HG03175 (cell line): ENCODE results near the gene NUDT1.
A peak's percentile ranks its signal among the peaks of the same experiment; 100 is the strongest.

Experiments used
- ATAC-seq: cut with Tn5 transposase; IDR thresholded peaks from one replicate; pipeline ENCODE4 v1.9.1; 2021; ENCODE audit warnings: mild to moderate bottlenecking, moderate library complexity; ENCODE audit not compliant: unreplicated experiment

NUDT1 gene

DNA sequence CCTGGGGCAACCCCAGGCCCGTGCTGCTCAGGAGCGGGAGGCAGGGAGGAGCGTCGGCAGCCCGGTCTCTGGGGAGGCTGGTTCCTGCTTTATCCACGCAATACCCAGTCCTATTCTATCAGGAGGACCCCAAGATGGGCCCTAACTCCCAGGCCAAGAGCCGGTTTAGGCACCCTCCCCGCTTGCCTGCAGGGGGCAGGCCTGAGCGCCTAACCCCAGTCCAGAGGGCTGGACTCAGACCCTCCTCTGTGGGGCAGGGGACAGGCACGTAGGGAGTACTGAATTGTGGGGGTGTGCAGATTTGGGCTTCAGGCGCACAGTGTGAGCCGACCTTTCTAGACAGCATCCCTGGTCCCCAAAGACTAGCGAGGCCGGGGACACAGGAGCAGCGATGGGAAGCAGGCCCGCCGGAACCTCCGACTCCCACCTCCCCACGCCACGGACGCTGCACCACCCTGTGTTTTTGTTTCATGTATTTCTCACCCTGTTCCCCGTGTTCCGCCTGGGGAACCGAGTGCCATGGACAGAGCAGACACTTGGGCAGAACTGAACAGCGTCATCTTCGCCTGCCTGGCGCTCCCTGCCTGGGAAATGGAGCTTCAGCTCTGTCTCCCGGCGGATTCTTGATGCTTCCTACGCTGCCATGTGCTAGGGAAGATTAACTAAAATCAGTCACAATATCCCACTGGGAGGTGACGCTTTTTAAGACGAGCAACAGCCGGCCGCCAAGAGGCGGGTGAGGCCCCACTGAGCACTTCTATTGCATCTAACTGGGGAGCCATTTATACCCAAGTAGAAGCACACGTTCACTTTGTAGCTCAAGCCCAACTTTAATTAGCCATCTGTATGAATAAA, 5.3 kb downstream of the NUDT1 start:
- ATAC-seq = no peak

DNA sequence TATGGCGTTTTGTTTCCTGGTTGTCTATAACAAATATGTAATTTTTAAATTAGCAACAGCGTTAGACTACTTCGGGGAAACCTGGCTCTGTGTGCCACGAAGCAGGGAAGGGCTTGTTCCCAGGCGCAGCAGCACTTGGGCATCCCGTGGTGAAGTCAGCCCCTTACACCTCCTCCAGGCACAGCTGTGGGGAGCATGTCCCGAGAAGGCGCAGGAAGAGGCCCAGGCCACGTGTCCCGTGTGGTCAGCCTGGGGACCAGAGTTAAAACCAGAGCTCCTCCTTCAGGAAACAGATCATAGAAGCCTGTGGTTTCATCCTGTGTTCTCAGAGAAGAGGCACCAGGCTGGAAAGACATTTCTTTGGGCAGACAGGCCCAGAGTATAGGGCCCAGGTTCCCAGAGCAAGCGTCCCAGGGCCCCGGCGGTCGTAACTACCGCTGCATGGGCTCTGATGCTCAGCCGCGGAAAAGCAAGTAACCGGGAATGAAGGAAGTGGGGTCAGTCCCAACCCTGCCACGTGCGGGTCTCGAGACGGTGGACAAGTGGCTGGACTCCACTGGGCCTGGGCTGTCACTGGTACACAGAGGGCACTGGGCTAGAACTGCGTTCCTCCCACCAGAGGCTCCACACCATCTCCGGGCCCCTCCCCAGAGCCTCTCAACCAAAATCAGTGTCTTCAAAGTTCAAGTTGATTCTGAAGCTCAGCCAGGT, 7.1 kb downstream of the NUDT1 start:
- ATAC-seq = no peak

DNA sequence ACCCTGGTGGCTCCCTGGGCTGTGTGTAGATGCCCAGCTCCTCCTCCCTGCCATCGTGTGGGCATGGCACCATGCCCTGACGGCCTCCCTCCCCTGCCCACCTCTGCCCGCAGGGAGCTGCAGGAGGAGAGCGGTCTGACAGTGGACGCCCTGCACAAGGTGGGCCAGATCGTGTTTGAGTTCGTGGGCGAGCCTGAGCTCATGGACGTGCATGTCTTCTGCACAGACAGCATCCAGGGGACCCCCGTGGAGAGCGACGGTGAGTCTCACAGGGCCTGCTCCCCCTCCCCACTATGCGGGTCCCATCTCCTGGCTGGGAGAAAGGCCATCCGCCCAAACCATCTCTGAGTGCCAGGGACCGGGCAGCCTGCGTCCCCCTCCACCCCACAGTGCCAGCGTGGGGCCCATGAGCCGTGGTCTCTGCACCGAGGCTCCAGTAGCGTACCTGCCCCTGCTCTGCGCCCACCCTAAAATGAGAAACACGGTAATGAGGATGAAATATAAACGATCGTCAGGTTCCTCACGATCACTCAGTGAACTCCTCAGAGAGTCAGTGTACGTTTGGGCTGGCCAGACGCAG, 7.8 kb downstream of the NUDT1 start:
- no peak for ATAC-seq

DNA sequence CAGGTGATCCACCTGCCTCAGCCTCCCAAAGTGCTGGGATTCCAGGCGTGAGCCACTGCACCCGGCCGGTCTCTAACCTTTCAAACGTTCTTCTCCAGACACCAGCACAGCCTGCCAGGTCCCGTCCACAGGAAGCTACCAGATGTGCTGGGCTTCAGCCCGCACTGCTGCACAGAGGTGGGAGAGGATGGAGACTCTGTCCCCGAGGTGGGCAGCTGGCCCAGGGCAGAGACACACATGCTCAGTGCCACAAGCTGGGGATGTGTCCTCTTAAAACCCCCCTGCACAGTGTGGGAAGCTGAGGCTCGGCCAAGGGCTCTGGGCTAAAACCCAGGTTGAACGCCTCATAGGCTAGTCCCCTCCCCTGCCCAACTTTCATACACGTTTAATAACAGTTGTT, 9.4 kb downstream of the NUDT1 start:
- no peak for ATAC-seq

DNA sequence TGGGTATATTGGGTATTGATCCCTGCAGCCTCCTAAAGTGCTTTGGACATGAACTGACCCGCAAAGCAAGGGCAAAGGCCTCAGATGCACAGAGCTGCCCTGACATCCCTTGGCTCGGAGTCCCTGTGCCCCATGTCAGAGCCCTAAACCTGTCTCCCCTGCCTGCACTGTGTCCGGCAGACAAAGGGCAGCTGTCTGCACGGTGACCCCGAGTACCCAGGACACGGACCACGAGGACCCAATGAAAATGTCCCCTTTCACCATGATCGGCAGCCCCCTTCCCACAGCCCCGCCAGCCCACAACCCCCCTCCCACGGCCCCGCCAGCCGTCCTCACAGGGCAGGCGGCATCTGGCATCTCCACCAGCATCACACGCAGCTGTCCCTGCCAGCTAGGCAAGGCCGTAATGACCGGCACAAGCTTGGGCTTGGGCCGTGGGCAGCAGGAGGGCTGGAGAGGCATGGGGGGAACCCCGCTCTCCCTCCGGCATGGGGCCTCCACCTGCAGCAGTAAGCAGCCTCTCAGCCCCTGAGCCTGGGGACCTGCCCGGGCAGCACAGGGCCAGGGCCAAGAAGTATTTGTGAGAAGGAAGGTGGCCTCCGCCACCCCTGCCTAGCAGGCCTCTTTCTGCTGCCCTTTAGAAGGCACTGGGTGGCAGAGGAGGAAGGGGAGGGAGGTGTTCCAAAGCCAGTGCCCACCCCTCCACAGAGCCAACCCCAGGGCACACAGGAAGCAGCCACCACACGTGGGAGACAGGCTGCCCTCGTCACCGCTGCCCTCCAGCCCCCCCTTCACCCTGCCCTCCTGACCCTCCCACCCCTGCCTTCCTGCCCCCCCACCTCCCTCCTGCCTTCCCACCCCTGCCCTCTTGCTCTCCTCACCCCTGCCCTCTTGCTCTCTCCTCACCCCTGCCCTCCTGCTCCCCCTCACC, 10.1 kb downstream of the NUDT1 start:
- no peak for ATAC-seq

DNA sequence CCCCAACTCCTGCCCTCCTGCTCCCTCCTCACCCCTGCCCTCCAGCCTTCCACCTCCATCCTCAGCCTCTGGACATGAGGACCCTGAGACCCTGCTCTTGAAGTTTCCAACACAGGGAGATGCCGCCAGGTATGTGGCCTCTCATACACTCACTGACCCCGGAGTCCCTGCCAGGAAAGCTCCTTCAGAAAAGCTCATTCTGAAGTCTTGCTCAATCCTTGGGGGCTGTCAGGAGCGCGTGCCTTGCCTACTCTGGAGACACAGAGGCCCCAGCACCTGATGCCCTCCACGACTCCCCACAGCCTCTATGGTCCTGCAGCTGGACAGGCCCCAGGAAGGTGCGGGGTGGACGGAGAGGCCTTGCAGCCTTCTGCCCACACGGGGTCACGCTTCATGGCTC, 11.0 kb downstream of the NUDT1 start:
- no peak for ATAC-seq

DNA sequence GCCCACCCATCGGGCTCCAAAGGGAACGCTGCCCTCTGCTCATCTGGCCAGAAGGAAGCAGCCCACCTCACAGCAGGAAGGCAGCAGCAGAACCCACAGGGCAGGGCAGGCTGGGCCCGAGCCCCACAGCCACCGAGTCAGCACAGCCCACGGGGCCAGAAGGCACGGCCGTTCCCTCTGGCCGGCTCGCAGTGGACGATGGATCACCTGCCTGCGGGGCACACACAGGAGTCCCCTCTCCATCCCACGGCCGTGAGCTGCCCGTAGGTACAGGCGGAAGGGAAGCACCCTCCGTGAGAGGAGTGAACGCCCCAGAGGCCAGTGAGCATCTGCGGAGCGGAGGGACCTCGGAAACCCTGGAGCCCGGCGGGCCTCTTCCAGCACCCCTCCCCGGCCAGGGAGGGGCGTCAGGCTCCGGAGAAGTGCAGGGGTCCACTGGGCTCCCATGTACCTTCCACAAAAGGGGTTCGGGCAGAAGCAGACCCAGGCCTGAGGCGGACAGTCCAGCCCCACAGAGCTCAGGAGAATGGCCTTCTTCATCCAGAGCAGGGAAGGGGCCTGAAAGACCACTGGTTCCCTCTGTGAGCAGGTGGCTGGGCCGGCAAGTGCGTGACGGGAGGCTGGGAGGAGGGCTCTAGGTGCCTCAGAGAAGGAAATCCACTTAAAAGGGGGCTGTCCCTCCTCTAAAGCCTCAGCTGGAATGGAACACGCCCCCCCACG, 11.7 kb downstream of the NUDT1 start:
- ATAC-seq = no peak

DNA sequence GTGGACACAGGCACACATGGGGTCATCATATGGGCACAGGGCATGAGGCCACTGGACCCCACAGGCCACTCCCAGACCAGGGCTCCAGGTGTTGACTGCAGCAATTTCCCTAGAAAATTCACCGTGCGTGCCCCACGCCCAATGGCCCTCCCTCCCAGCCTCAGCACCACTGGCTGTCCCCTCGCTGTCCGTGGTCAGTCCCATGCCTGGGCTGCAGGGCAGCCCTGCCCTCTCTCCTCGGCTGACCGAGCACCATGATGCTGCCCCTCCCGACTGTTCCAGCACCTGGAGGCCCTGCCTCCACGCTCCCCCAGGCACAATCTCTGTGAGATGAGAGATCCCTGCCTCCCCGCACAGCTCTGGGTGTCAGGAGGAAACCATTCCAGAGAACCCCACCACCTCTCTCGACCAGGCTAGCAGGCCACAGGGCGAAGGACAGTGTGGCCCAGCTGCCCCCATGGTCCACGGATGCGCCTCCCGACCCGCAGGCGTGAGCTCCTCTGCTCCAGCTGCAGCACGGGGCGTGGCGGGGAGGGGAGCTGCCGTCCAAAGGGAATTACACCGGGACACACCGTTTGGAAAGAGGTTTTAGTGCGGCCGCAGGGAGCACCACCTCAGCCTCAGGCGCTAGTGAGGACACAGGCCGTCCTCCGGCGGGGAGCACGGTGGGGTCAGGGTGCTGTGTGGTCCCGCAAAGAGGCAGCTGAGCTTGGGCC, 12.6 kb downstream of the NUDT1 start:
- no peak for ATAC-seq

DNA sequence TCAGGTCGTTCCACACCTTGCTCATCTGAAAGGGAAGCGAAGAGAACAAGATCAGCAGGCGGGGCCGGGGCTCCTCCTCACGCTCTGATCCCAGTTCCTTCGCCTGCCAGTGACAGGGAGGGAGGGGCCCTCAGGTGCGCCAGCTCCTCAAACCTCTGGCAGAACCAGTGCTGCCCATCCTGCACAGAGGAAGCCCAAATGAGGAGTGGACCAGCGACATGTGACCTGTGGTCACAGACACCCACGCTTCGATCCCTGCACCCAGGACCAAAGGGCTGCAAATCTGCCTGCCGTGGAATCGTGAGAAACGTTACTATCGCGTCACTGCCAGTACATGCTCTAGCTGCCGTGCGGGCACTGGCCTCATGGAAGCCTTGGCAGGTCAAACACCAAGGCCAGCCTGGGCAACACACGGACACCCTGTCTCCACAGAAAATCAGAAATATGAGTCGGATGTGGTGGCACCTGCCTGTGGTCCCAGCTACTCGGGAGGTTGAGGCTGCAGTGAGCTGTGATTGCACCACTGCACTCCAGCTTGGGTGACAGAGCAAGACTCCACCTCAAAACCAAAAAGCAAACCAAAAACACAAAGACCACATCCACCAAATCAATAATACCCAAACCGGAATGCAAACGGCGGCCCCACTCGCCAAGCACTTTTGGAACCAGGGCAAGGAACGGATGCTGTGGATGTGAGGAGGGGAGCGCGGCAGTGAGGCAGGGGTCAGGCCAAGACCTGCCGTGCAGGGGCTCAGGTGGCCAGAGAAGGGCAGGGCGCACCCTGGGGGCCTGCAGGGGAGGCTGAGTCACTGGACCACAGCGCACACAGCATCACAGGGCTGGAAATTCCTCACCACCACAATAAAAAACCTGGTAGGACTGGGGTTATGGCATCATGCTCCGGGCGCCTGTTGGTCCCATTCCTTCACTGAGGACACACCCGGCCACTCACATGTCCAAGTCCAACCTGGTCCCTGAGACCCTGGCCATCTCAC, 13.4 kb downstream of the NUDT1 start:
- ATAC-seq = no peak

DNA sequence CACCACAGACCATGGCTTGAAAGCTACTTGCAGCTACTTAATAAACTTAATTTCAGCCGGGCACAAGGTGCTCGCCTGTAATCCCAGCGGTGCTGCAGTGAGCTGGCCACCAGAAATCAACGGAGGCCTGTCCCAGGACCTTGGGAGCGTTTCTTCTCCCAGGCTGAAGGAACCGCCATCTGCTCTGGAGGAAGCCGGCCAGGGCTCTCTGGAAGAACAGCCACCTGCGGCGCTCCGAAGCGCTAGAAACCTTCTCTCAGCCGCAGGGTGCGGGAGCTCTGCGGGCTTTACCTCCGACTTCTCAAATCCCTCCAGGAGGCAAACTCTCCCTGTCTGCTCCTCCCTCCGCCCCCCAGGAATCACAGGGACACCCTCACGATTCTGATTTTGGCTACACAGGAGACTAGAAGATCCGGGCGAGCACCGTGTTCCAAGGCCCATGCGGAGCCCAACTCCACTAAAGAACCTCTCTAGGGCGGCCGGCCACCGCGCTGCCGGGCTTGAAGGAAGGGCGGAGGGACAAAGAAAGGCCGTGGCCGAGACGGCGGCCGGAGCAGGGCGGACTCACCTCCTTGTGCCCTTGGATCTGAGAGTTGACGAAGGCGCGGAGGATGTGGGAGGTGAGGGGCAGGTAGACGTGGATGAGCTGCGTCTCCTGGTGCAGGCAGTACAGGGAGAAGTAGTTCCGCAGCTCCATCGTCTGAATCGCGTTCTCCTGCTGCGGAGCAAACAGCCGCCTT, 14.4 kb downstream of the NUDT1 start:
- no peak for ATAC-seq

DNA sequence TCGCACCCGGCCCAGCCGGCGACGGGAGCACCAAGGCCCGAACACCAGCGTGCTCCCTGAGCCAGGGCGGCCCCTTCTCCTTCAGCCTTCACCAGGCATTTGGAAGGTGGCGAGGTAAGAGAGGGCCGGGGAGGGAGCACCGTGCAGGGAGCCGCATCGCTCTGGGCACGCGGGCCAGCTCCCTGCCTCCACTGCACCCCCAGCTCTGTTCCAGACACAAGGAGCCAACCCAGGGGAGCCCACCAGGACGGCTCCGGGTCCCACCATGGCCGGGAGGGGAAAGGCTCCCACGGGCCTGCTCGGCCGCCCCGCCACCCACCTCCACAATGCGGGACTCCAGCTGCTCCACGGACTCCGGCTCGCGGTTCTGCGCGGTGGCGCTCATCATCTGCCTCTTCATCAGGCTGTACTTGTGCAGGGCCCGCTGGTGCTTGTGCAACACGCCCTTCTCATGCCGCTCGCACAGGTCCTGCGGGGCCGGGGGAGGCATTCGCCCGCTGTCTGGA, 15.1 kb downstream of the NUDT1 start:
- ATAC-seq = no peak

DNA sequence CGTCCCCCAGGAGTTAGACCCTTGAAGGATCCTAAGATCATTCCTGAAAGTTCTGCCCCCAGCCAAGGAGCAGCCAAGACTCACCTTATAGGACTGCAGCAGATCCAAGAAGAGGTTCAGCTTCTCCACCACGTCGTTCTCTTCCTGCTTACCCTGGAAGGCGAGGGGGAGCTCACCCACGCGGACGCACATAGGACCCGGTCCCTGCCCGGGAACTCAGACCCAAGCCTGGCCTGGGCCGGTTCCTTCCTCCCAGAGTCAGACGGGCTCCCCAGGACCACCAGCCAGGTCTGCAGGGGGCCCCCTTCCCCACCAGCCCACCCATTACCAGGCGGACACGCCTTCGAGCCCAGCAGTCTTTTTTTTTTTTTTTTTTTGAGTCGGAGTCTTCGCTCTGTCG, 15.6 kb downstream of the NUDT1 start:
- no peak for ATAC-seq

DNA sequence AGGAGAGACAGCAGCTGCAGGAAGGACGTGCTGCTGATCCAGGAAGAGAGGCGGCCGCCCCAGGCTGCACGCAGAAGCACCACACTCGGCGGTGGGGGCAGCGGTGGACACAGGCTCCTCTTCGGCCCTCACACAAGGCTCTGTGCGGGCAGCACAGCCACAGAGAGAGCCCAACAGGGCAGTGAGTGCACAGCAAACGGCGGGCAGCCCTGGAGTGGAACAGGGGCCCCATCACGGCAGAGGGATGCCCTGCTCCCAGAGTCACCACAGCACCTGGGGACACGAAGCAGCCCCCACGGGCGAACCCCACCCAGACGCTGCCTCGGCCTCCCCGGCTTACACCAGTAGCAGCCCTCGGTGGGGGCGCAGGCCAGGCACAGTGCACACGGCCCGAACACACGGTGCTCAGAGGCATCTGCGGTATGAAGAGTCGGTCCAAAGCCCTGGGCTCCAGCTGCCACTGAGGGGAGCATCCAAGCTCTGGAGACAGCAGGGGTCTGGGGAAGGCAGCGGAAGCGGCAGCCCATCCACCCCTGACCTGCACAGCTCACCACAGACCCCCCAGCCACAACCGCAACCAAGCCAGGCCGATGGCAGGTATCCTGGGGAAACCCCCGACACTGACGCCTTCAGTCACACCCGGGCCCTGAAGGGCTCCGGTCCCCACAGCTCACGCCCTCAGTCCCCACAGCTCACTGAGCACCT, 16.8 kb downstream of the NUDT1 start:
- peak; percentile 67 for ATAC-seq

DNA sequence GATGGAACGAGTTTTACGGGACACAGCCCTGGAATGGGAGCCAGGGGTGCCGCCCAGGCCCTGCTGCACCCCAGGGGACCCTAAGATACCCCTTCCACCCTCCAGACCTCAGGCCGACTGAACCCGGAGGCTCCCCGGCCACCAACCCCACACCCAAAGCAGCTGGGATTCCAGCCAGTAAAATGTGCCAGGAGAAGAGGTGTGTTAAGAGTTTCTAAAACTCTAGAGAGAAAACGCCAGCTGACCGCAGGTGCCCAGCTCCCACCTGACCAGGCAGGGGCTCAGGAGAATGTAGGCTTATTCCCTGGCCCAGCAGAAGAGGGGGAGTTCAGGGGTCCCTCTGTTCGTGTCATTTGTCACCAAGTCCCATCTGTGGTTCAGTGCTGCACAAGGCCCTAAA, 17.5 kb downstream of the NUDT1 start:
- ATAC-seq = peak; percentile 14

DNA sequence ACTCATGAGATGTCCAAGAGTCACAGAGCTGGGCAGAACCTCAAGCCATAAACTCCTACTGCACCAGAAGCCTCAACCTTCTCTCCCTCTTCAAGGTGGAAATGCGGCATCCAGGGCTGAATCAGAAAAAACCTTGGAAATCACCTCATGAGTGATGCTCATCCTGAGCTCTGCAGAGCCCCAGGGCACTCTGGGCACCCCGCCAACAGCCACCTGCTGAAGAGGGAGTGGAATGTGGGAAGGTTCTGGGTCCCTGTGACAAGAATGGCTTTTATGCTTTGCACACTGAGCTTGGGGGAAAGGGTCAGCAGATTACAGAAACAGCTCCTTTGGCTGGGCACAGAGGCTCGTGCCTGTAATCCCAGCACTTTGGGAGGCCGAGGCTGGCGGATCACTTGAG, 18.8 kb downstream of the NUDT1 start:
- no peak for ATAC-seq

DNA sequence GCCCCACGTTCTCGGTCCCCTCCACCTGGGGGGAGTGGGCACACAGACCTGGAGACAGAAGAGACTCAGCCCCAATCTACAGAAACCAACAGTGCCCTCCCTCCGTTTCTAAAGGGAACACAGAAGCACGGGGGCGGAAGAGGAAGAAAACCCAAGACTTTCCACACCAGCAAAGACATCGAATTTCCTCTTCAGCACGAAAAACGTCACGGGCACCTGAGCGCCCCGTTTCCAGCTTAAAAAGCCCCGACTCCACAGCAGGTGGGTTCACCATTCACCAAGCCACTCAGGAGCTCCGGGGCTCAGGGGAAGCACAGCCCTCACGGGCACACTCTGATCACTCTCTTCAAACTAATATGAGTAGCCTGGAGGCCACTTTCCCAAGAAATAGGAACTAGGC, 19.6 kb downstream of the NUDT1 start:
- no peak for ATAC-seq

DNA sequence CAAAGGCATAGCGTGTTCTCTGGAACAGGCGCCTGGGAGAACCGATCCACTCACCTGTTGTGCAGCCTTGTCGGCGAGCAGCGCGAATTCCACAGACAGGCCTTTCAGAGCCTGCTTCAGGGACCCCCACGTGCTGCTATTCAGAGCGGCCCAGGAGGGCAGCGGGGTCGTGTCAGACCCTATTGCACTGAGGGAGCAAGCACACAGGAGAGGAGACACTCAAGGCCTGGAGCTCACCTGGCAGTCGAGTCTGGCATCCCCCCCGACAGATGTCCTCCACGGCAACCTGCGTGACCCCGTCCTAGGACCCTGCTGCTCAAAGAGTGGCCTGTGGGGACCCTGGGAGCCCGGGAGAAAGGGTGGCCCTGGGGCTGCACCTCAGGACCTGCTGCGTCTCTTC, 21.1 kb downstream of the NUDT1 start:
- no peak for ATAC-seq
